ENCODE measurements around the gene SESN3.
"Not testable (repeated sequence)": the region's sequence is repeated elsewhere in the genome, so short reads cannot be mapped to it uniquely, and the experiment has no call there.

The SESN3 gene

DNA sequence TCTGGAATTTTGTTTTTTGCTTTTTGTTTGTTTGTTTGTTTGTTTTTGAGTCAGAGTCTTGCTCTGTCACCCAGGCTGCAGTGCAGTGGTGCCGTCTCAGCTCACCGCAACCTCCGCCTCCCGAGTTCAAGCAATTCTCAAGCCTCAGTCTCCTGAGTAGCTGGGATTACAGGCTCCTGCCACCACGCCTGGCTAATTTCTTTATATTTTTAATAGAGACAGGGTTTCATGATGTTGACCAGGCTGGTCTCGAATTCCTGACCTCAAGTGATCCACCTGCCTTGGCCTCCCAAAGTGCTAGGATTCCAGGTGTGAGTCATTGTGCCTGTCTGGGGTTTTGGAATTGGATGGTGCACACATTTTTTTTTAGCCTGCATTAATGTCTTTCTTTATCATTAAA is 20.9 kb upstream of the SESN3 start:
- in situ Hi-C loops (cut with MboI; ENCODE audit: low sequenced_read_pairs) = not testable (repeated sequence)

DNA sequence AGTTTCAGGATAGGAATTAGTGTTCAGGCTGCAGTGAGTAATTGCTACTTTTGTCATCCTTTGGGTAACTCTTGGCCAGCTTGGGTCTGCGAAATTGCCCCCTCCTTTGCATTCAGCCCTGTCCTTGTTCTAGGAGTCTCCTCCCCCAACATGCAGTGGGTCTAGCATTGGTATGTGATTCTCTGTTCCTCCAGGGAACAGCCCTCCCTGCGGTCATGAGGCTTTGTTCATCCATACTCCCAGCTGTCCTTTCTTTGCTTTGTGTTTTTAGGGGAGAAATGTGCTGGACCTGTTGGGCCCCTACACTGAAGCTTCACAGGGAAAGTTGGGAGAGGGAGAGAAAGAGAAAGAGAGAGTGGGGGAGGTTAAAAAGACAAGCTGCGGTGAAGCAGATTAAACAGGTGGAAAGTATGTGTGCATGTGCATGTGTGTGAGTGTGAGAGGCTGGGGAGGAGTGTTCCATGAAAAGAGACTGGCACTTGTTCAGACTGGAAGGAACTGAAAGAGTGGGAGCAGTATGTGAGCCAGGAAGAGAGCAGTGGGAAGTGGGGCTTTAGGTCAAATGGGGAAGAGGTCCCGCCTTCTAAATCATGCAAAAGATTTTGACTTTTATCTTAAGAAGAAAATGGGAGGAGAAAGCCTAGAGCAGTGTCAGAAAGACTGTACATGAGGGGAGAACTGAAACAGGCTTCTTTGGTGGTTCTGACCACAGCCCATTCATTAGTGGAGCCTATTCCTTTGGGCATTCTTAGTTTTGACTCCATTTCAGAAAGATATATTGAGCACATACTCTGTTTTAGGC is 17.9 kb upstream of the SESN3 start:
- in situ Hi-C loops (cut with MboI; ENCODE audit: low sequenced_read_pairs) = no loop called here

DNA sequence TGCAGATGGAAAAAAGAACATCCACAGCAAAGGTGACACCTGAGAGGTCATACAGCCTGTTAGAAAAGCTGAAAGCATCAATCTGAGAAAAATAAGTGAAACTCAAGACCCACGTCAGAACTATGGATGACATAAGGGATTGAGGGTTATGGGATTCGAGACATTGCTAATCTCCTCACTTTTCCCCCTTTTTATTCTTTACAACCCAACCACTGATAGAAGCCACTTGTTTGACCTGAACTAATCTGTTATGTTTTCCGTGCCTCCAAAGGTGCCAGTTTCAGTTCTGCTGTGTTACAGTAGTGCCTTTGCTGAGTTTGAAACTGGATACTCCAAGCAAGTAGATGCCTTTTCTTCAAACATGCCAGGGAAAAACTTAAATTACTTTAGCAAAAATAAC is 16.9 kb upstream of the SESN3 start:
- in situ Hi-C loops (cut with MboI; ENCODE audit: low sequenced_read_pairs) = no loop called here

DNA sequence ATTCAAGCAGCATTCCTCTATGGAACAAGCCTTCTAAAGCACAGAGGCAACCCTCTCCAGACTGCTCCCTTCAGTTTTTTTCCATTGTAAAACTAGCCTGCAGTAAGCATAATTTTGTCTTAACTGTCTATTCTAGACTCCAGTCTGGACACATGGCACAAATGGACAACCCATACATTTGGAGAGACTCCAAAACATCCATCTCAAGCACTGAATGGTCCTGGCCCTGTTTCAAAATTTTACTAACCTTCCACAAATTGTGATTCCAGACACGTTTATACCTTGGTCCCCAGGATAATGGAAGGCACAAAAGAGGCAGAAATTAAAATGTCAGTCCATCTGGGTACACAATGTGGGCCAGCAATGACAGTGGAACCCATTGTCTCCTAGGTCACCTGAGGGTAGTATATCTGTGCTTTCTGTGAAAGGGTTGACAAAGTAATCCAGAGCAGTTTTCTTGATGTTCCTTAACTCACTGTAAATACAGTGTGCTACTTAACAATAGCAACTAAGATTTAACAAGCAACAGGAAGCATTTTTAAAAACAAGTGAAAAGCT is 16.2 kb upstream of the SESN3 start:
- in situ Hi-C loops (cut with MboI; ENCODE audit: low sequenced_read_pairs) = no loop called here

DNA sequence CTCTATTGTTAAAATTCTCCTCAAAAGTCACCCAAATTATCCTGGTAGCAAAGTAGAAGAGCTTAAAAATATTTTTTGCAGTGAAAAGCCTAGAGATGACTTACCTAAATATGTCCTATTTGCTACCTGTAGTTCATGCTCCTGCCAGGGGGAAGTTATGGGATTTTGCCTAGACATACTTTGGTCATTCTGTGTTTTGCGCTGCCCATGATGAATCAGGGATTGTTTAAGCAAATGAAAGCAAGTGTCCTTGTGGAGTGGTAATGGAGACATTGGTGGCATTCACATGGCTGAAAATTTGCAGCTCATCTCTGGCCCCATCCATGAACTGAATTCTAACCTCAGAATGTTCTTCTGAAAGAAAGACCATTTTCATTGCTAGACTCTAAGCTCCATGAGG is 14.6 kb upstream of the SESN3 start:
- in situ Hi-C loops (cut with MboI; ENCODE audit: low sequenced_read_pairs) = no loop called here

DNA sequence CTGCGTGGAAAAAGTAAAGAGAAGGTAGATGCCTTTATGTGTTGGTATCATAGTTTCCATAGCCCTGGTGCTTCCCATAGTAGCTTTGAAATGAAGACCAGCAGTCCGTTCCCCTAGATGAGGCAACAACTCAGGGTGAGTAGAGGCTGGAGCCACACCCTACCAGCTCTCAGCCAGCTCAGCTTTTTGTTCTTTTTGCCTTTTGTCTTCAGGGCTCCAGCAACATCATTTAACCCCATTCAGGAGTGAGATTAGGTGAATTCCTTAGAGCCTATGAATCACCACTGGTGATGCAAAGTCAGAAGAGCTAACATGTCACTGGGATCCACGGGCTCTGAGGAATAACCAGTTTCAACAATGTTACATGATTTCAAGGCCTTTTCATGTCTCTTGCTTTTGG is 14.0 kb upstream of the SESN3 start:
- in situ Hi-C loops (cut with MboI; ENCODE audit: low sequenced_read_pairs) = no loop called here

DNA sequence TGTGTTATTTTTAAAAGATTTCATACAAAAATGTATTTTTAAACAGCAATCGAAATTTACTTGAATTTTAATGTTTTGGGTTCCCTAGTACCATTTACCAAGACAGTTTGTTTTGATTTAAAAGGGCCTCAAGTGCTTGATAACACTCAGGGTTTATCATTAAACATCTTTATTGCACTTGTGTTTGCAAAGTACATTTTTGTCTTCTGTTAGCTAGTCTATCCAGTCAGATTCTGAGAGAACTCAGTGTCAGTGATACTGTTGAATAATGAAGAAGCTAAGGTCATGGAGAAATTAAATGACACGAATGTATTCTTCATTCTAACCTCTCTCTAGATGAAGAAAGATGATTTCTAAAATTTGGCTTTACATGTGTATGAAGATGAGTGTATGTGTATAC is 12.7 kb upstream of the SESN3 start:
- in situ Hi-C loops (cut with MboI; ENCODE audit: low sequenced_read_pairs) = no loop called here

DNA sequence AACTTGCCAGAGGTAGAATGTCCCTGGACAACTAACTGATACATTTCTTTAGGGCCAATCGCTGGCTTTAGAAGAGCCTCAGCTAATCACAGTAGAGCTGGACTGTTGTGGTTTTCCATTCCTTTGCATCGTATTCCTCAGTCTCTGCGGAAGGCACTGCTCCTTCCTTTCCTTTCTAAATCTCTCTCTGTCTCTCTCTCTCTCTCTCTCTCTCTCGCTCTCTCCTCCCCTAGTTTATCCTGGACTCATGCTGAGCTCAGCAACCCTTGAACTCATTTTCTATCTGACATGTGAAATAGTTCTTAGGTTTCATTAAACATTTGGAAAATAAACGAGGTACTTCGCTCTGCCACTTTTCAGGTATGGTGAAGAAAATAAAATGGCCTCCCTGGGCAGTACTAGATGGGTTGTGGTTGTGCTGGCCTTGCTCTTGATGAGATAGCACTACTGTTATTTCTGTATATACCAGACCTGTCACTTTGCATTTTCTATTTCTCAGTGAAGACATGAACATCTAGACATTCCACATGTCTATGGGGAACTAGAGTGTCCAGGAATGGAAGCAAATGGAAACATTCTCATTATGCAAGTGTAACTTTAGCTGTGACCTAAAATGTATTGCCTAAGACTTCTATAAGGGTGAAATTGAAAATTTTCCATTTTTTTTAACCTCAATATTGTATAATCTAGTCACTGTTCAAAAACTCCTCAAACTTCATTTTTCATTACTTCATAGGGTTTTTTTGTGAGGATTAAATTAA is 12.0 kb upstream of the SESN3 start:
- in situ Hi-C loops (cut with MboI; ENCODE audit: low sequenced_read_pairs) = no loop called here

DNA sequence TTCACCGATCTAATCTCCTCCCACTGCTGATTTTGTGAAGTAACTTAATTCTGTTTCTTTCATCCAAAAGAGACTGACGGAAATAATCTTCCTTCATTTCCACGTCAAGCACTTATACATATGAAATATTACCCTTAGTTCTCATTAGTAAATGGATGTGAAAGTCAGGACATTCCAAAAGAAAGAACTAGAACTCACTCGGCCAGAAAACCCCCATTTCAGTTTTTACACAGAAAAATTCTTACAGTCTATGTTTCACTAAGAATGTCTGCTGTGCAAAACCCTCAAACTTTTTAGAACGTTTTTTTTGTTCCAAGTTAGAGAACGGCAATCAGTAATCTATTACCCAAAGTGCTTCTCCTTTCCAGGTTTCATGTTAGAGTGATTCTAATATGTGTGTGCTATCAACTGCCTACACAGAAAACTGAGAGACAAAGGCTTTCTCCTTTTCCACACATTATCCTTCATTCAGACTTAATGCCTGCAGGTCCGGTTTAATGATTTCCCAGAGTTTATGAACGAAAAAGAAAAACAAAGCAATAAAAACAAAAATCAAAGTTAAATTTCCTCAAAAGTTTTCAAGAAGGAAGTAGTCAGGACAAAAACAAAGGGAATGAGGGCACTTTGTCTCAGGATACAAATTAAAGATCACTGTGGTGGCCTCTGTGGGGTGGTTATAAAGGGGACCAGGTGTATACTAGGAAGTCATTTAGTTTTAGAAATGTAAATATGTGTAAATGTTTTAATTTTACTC is 11.3 kb upstream of the SESN3 start:
- in situ Hi-C loops (cut with MboI; ENCODE audit: low sequenced_read_pairs) = no loop called here

DNA sequence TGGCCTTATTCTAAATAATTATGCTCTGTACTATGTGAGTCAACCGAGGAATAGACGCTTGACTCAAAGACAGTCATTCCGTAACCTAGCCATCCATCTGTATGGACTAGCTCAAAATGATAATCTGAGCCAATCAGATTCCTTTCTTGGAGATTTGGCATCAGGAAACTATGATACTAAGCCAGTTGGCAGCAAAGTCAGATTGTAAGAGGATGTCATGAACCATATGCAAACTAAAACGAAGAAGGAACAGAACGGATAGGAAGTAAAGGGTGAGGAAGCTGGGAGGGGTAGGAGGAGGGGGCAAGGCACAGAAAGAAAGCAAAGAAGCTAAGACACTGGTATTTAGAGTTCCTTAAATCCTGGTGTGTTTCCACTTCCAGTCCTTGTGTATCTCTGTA is 10.7 kb upstream of the SESN3 start:
- in situ Hi-C loops (cut with MboI; ENCODE audit: low sequenced_read_pairs) = no loop called here

DNA sequence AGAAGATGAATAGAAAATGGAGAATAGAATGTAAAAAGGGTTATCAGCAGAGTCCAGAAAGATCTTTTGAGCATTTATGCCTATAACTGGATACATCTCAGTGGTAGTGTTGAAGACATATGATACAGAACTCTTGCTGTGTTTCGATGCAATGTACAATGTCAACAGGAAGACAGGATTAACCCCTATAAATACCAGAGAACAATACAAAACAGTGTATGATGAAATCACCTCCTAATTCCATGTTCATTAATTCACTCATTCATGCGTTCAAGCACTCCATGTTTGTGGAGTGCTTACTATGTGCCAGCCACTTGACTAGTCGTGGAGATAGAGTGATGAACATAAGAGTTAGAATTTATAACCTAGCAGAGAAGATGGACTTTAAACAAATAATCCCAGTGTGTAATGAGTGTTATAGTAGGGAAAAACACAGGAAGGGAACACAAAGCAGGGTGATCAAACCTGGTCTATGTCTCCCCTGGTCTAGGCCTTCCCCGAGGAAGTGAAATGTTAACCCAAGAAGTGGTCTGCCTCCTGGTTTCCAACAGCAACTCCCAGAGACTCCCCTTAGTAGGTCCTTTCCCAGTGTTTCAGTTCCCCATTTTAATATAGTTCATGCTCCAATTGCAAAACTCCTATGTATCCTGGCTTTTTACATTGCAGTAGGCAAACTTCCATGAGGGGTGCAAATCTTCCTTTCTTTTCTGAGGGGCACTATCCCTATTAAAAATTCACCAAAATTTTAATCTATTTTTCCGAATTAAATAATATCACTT is 9.1 kb upstream of the SESN3 start:
- in situ Hi-C loops (cut with MboI; ENCODE audit: low sequenced_read_pairs) = no loop called here

DNA sequence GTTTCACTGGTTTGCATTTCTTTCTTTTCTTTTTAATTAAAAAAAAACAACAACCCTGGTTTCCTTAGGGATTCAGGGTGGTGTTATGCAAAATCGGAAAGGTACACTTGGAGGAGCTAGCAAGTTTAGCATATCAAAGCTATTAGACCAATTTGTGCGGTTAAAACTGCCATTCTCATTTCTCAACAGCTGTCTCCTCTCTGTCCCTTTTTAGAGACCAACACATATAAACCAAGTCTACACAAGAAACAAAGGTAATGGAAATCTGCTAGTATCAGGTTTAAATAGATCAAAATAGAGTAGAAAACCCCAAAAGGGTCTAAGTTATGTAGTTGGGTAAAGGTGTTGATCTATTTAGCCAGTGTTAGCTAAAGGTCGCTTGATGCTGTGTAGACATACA is 1.7 kb upstream of the SESN3 start:
- in situ Hi-C loops (cut with MboI; ENCODE audit: low sequenced_read_pairs) = no loop called here

DNA sequence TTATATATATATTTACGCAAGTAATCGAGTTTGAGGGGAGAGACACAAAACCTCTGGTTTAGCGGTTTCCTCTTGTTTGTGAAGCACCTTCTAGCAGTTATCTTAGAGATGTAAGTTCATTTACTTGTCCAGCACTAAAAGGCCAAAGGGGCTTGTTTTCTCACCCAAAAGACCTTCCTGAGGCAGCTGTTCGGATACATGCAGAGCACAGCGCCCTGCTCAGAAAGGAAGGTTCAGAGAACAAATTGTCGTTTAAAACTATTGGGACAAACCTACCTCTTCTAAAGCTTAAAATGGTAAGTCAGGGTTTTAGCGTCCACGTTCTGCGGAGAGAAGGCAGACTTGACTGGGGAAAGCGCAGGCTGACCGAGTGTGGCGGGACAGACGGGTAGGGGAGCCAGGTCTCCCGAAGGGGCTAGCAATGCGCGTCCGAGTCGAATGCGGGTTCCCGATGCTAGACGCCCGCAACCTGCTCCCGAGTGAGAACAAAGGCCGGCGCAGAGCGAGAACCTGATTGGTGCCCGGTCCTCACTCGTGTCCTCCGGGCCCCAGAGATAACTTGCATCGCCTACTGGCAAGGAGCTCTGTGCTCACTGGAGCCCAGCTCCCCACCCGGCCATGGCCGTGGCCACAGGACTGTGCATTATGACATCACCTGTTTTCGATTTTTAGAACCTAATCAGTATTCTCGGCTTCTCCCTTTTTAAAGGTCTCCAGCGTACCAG is 1.0 kb upstream of the SESN3 start:
- in situ Hi-C loops (cut with MboI; ENCODE audit: low sequenced_read_pairs) = no loop called here

DNA sequence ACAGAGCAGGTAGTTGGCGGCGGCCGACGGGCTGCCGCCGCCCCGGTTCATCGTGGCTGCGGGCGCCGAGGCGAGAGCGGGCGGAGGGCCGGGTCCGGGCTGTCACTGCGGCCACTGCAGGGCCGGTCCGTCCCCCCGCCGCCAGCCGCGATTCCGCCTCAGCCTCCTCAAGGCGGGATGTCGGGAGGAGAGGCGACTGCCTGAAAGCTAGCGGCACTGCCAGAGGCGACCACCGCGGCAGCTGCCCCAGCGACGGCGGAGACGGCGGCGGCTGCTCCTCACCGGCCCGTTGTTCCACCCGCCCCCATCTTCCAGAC is 234 bp downstream of the SESN3 start:
- in situ Hi-C loops (cut with MboI; ENCODE audit: low sequenced_read_pairs) = no loop called here

DNA sequence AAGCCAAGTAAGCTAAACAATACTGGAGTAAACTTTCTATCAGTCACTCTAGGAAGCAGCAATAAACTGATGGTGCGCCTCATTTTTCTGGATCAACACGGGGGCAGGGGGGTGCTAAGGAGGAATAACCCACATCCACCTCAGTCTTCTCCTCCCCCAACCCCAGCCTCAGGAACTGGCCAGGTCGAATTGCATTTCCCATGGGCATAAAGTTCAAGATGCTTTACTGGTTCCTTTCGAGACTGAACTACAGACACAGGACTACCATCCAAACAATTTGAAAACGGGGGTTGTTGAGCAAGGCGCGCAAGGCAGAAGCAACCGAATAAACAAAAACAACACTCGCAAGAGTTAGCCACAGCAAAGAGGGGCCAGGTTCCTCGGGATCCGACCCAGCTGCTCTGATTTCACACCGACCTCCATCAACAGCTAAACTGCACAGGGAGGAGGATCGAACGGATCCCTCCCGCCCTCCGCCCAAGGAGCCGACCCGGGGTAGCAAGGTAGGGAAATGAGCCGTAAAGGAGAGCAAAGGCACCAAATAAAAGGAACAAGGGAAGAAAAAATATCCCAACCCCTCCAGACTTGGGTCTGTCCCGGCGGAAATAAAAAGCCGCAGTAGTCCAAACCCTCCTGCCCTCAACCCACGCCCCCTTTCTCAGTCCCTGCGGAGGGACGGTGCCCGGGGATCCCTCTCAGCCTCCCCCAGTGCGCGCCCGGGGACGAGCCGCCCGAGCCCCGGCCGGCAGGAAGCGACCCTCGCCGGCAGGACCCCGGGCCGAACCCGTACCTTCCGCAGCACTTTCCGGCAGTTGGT is 801 bp downstream of the SESN3 start:
- in situ Hi-C loops (cut with MboI; ENCODE audit: low sequenced_read_pairs) = no loop called here

DNA sequence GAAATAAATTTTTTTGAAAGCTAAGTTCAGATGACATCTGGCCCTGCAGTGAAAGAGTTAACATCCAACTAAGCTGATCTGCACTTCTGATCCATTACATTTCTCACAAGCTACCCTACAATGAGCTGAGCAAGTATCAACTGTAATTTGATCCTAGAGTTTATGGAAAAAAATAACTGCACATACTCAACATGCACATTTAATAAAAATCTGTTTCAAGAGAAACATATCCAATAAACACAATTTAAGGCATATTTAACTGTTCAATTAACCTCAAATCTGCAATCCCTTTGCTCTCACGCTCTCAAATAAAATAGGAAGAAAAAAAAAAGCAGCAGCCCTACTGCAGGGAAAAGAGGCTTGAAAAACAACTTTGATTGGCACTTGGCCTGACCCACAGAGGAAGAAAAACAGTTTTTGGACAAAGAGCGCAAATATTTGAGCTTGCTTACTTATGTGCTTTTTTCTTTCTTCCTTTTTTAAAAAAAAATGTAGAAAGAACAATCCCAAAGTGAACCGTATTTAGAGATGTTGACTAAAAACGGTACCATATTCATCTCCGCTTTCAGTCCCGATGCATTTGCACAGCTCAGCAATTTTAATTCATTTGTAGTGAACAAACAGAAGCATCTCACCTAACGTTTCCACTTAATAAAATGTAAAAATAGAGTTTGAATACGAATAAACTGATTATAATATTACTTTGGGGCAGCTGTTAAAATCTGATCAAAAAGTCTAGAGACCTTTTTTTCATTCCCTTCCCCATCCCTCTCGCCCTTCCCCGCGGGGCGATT is 1.6 kb downstream of the SESN3 start:
- in situ Hi-C loops (cut with MboI; ENCODE audit: low sequenced_read_pairs) = no loop called here

DNA sequence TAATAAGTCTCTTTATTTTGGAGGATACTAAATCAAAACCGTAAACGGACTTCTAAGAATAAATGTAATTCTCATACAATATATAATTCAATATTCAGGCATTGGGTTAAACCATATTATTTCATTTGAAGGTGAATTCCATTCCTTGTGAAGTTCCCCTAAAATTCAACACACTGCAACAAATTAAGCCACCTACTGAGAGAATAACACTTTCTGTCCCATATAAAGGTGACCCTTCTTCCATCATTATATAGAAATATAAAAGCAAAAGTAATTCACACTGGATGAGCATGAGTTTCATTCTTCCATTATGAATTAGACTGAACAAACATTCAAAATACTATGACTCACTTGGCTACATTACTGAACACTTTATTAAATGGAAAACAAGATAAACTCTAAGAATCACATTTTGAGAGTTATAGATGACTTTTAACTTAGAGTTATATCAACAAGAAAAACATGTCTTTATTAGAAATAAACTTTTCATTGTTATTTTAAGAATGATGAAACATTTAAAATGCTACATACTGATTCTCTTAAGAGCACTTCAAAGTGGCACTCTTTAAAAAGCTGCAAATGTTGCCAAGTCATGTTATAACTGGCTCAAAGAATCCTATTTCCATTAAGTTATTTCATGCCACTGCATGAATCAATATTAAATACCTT is 2.8 kb downstream of the SESN3 start:
- in situ Hi-C loops (cut with MboI; ENCODE audit: low sequenced_read_pairs) = no loop called here

DNA sequence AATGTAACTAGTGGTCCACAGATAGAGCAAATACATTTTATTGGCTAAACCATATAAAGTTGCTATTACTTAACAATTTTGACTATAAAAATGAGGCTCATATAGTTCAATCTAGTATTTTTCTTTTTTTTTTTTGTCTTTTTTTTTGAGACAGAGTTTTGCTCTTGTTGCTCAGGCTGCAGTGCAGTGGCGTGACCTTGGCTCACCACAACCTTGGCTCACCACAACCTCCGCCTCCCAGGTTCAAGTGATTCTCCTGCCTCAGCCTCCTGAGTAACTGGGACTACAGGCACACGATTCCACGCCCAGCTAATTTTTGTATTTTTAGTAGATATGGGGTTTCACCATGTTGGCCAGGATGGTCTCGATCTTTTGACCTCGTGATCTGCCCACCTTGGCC is 3.9 kb downstream of the SESN3 start:
- in situ Hi-C loops (cut with MboI; ENCODE audit: low sequenced_read_pairs) = not testable (repeated sequence)

All from HL-60/S4 (cell line).